GM13977 (cell line): Measurements from ENCODE around the gene SEMA4D.
"Not testable (repeated sequence)": the region's sequence is repeated elsewhere in the genome, so short reads cannot be mapped to it uniquely, and the experiment has no call there.

Experiments used
- DNase-seq: peaks from one replicate; pipeline ENCODE4 v3.0.0; 2012; ENCODE audit warnings: low spot score
- in situ Hi-C: fragments of 300-500 bp; cut with MboI; formaldehyde crosslinking; loops from one replicate; pipeline ENCODE4 v1.12.0; 2022; ENCODE audit warnings: low sequenced_read_pairs, low pct_unique_long_range_greater_than_20kb, mixed read lengths, inconsistent platforms; ENCODE audit not compliant: unreplicated experiment
- TF ChIP-seq, protein P1 (sequence below): IDR thresholded peaks from 2 replicates; pipeline ENCODE4 v1.5.1; 2012; ENCODE audit warnings: mild to moderate bottlenecking, control low read depth; ENCODE audit not compliant: insufficient read depth; ENCODE audit errors: extremely low read depth, missing control alignments

The SEMA4D gene

GRCh38 chr9:89477384-89477783 lies 20.5 kb downstream of the SEMA4D start:
- in situ Hi-C loops = no loop called here
- no peak for DNase-seq
- TF ChIP-seq, protein P1, sequence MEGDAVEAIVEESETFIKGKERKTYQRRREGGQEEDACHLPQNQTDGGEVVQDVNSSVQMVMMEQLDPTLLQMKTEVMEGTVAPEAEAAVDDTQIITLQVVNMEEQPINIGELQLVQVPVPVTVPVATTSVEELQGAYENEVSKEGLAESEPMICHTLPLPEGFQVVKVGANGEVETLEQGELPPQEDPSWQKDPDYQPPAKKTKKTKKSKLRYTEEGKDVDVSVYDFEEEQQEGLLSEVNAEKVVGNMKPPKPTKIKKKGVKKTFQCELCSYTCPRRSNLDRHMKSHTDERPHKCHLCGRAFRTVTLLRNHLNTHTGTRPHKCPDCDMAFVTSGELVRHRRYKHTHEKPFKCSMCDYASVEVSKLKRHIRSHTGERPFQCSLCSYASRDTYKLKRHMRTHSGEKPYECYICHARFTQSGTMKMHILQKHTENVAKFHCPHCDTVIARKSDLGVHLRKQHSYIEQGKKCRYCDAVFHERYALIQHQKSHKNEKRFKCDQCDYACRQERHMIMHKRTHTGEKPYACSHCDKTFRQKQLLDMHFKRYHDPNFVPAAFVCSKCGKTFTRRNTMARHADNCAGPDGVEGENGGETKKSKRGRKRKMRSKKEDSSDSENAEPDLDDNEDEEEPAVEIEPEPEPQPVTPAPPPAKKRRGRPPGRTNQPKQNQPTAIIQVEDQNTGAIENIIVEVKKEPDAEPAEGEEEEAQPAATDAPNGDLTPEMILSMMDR = no peak

- in situ Hi-C loops = no loop called here
- TF ChIP-seq, protein P1 = no peak
- DNase-seq = no peak
Measured at GRCh38 chr9:89476546-89476945, 21.4 kb downstream of the SEMA4D start.

DNA sequence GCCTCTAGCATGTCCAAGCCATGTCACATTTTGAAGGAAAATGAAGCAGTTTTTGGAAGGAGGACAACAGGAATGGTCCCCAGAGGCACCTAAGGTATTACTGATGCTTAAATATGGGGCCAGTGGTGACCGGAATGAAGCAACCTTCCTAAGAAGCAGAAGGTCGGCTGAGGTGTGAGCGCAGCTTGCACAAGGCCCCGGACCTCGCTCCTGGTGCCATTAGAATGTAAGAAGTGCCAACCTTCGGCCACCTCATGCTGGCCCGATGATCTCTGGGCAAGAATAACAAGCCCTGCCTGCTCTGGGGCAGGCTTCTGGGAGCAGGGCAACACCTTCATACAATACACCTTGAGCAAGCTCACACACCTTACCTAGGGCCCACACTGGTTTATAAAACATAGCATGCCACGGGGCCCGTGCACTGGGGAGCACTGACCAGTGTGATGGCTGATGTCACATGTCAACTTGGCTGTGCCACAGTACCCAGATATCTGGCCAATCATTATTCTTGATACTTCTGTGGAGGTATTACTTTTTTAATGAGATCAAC lies 21.9 kb downstream of the SEMA4D start:
- no peak for DNase-seq
- in situ Hi-C loops = no loop called here

DNA sequence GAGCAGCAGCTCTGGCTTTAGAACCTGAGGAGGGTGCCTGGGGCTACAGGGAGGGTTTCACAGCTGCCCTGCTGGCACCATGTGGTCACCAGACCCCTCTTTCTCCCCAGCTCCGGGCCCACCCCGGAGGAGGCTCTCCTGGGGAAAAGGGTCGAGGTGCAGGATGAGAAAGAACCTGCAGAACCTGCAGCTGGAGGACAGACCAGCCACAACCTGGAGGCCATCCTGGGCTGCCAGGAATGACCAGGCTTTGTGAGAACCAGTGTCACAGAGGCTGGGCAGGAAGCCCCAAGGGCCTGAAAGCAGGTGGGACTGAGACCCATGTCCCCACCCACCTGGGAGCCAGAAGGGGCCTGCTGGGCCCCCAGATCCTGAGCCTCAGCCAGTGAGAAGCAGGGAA lies 23.0 kb downstream of the SEMA4D start:
- in situ Hi-C loops = no loop called here
- TF ChIP-seq, protein P1 = no peak
- no peak for DNase-seq

More for the DNA sequence above, 21.9 kb downstream of the SEMA4D start:
- TF ChIP-seq, protein P1 = no peak

DNA sequence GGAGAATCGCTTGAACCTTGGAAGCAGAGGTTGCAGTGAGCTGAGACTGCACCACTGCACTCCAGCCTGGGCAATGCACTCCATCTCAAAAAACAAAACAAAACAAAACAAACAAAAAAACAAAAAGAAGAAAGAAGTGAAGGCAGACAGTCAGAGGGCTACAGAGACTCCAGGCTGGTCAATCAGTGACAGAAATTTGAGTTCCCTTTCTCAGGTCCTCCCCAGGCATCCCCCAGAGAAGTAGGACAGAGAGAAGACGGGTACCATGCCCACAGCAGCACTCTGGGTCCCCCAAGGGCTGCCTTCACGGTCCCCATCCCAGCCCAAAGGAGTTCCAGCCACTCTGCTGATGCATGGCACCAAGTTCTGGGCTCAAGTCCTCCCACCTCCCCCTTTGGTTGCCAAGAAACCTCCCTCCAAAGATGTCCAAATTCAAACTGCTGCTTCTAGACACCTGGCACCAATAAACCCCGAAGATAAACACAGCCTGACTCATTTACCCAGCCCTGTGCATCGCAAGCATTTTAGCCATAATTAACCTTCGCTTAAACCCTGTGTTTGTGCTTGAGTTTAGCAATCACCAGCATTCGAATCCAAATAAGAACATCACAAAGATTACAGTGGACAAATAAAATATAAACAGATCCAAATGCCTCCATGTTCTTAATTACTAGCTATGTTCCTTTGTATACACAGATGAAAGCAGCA lies 24.0 kb downstream of the SEMA4D start:
- in situ Hi-C loops = no loop called here
- TF ChIP-seq, protein P1 = no peak
- no peak for DNase-seq

DNA sequence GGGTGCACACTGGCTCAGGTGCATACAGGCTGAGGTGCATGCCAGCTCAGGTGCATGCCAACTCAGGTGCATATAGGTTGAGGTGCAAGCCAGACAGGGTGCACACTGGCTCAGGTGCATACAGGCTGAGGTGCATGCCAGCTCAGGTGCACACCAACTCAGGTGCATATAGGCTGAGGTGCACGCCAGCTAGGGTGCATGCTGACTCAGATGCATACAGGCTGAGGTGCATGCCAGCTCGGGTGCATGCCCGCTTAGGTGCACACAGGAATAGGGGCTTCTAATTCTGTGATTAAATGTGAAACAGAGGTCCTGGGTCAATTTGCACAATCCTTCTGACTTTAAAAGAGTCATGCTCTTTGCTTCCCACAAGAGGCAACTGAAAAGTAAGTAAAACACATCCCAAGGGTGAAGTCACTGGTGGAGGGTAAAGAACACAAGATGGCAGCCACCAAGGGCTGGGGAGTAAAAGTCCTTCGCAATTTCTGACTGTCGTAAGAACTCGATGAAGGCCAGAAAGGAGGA lies 26.1 kb downstream of the SEMA4D start:
- in situ Hi-C loops, DNase-seq: not testable (repeated sequence)

- TF ChIP-seq, protein P1 = no peak
- in situ Hi-C loops = no loop called here
Measured at GRCh38 chr9:89471390-89471789, 26.5 kb downstream of the SEMA4D start.

More at GRCh38 chr9:89471390-89471789, 26.5 kb downstream of the SEMA4D start:
- no peak for DNase-seq
